HG03097 (cell line): ENCODE data around the gene TPO.

Experiments
- ATAC-seq: cut with Tn5 transposase; IDR thresholded peaks from one replicate; pipeline ENCODE4 v1.9.1; 2021; ENCODE audit not compliant: unreplicated experiment, low FRiP score

The TPO gene

DNA sequence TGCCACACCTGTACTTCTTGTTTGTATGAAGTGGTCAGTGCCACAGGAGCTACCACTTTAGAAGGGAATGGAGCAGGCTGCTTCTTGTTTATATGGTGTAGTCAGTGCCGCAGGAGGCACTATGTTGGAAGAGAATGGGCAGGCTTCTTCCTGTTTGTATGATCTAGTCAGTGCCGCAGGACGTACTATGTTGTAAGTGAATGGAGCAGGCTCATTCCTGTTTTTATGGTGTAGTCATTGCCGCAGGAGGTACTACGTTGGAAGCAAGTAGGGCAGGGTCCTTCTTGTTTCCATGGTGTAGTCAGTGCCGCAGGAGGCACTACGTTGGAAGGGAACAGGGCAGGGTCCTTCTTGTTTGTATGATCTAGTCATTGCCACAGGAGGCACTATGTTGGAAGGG is 27.3 kb downstream of the TPO start:
- ATAC-seq, result no peak

DNA sequence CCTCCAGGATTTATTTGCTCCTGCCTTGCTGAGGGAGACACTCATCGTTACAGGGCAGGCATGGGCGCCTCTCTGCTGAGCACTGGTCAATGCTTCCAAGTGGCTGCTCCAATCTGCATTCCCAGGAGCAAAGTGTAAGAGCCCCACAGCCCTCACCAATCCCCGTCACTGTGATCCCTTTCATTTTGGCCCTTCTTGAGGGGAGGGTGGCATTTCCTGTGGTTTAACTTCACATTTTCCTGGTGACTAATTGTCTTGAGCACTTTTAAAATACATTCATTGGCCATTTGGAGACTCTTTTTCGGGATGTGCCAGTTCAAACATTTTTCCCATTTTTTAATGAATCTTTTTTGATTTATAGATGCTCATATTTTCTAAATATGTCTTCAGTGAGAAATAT is 33.0 kb downstream of the TPO start:
- no peak for ATAC-seq

DNA sequence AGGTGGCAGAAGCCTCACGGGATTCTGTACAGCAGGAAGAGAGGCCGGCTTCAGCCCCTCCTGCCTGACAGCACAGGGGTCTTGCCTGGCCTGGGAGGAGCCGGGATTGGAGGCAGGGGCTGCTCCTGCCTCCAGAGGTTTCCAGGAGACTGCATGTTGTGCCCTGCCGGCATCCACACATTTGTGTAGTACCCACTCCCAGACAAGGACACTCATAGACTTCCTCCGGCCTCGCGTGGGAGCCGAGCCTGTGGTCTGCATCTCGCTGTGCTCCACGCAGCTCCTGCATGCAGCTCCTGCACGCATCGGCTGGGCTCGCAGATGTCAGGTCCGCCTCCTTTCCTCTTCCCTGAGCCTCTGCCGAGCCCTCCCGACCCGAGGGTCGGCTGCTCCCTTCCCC is 34.7 kb downstream of the TPO start:
- no peak for ATAC-seq

DNA sequence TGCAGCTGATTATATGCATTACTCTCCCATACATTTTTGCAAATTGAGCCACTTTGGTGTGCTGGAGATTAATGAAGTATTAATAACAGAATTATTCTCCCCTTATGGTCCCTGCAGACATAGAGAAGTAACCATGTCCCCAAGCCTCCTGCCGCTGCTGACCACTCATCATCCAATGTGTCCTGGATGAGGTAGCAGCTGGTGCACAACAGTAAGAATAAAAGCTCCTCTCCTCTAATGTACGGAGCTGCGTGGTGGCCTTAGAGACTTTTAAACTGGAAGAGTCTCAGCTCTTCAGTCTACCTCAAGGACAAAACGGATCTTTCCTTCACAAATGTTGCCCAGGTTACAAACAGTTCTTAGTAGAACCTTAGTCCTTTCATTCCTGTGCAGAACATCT is 37.7 kb downstream of the TPO start:
- ATAC-seq, result no peak

DNA sequence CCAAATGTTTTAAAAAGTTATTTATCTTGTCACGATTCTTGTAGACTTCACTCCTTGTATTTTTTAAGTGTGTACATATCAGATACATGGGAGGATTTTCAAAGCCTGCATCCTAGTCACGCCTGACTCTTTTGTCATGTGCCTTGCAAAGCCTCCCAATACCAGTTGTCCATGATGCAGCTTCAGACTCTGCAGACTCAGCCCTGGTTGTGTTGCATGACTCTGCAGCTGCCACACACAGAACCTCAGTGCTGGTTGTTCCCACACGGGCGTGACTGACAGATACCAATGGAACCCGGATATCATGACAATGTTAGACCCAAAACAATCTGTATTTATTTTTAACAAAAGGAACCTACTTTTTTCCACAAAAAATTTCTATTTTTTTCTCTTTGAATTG is 38.2 kb downstream of the TPO start:
- ATAC-seq, result no peak

DNA sequence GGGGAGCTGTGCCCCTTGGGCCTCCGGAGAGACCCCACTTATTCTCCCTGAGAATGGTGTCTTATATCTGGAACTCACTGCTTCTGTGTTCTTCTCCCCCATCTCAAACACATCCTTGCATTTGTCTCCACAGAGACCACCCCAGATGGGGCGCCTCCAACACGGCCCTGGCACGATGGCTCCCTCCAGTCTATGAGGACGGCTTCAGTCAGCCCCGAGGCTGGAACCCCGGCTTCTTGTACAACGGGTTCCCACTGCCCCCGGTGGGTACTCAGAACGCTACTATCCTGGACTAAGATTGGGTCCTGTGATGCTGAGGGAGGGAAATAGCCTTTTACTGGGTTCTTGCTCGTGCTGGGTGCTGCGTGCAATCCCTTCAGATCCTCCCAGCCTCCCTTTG is 40.3 kb downstream of the TPO start:
- ATAC-seq, result no peak

DNA sequence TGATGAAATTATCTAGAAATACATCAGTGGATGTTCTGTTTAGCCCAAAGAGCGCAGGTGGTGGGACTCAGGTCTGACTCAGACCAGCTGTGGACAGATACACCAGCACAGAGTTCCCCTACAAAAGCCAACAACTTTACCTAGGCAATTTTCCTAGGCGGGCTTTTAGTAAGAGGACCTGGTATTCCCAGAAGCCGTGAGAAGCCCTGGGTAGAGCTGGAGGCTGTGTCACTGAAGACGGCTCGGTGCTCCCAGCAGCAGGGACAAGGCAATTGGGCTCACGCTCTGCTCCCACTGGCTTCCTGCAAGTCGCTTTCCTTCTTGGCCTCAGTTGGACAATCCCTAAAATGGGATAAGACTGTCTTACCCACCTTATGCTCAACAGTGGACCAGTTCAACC is 41.1 kb downstream of the TPO start:
- no peak for ATAC-seq

DNA sequence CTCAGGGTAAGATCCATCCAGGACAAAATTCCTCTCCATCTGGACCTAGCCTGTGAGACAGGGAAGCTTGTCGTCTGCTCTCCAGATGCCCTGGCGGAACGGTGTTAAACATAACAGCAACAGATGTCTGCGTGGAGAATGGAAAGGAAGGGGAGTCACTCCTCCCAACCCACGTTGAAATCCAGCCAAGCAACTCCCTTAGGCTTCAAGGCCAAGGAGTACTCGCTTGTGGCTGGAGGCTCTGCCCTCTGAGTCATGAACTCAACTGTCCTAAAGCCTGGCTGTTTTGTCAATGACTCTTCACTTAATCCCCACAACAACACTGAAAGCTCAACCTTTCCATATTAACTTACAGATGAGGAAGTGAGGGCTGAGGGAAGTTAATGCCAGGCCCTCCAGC is 42.2 kb downstream of the TPO start:
- ATAC-seq, result no peak

DNA sequence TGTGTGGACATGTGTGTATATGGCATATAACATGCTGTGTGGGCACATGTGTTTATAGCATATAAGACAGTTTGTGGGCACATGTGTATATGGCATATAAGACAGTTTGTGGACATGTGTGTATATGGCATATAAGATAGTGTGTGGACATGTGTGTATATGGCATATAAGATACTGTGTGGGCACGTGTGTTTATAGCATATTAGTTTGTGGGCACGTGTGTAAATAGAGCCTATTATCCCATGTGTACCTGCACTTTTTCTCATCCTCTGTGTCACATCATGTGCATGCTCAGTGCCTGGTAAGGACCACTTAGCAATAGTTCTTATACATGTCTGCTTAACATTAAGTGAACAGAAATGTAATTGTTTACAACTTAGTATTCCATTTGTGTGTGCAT is 45.2 kb downstream of the TPO start:
- ATAC-seq, result no peak

DNA sequence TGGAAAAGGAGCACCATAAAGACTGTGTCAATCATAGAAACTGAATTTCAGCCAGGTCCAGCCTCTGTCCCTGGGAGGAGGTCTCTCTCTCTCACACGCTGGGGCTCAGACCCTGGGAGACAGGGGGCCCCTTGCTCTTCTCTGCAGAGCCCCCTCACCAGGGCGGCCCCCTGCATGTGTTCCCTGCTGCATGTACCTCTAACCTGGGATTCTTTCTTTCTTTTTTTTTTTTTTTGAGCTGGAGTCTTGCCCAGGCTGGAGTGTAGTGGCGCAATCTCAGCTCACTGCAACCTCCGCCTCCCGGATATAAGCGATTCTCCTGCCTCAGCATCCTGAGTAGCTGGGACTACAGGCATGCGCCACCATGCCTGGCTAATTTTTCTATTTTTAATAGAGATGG is 46.5 kb downstream of the TPO start:
- no peak for ATAC-seq

DNA sequence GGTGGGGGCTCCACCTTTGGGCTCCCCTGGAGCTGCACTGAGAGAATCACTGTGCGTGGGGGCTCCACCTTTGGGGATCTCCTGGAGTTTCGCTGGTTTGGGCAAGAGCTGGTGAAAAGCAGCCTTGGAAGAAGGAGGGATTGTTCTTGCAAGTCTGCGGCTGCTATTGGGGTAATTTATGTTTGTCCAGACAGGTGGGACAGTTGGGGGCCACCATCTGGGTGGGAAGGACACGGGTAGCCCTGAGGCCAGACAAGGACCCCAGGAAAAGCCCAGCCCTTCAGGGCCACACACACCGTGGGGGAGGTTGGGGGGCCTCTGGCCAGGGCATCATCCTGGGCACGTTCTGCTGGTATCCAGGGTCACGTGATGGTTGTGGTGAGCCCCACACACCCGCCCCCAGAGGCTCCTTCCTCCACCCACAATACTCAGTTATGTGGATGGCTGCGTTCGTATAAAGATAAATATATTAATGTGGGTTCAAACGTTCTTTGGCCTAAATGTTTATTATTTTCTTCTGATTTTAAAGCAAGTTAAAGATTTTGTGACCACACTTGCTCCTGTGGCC is 47.7 kb downstream of the TPO start:
- no peak for ATAC-seq

DNA sequence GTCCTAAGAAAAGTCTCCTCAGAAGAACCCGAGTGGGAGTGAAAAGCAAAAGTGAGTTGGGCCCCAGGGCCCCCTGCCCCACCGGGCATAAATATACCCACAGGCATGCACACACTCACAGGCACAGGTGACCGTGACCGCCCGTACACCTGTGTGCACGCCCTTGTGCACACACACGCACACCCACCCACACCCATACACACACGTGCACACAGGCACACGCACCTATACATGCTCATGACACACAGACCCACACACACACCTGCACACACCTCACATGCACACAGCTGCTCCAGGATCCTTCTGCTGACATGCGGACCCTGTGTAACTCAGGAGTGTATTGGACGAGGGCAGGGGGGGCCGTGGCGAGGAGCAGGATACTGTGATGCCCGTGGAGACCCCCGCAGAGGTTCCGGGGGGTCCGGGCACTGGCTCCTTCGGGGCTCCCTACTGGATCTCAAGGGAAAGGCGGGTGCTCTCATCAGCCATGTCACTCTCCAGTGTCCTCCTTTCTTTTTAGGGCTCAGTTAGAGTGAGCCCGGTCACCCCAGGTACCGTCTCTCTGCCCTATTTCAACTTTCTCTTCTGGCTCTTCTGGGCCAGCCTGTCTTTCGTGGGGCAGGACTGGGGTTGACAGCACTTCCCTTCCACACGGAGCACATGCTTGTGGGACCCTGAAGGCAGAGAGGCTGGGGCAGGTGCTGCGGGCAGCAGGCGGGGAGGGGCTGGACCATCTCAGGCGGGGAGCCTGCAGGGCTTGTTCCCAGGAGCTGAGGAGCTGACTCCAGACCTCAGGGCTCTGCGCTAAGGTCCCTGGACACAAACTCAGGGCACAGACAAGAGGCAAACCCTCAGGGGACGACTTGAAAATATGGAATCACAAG is 48.5 kb downstream of the TPO start:
- no peak for ATAC-seq

DNA sequence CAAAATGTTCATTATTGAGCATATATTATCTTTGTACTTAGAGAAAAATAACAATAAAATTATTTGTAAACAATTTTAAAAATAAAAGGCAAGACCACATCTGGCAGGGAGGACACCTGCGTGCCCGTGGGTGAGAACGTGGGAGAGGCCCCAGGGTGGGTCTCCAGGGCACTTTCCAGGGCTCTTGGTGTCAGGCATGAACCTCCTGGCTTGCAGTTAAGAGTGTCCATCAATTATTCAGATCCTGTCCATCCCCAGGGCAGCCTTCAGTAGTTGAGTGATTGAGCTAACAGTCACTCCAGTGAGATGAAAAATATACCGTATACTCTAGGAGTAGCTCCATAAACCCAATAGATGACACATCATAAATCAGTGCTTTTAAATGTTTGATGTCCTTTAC is 49.7 kb downstream of the TPO start:
- no peak for ATAC-seq

DNA sequence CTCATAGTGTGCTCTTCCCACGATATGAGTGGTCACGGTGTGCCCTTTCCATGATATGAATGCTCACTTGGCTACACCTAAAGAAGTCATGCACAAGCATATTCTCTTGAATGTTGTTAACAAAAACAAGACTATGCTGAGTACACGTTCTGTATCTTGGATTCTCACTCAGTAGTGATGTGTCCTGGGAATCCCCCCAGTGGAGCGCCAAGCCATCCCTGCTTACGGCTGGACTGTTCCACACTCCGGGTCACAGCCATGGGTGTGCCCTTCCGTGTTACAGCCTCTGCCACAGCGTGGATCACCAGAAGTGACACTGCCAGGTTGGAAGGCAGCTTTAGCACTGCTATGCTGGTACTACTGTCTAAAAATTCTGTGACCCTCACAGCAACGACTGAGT is 59.1 kb downstream of the TPO start:
- ATAC-seq, result no peak

DNA sequence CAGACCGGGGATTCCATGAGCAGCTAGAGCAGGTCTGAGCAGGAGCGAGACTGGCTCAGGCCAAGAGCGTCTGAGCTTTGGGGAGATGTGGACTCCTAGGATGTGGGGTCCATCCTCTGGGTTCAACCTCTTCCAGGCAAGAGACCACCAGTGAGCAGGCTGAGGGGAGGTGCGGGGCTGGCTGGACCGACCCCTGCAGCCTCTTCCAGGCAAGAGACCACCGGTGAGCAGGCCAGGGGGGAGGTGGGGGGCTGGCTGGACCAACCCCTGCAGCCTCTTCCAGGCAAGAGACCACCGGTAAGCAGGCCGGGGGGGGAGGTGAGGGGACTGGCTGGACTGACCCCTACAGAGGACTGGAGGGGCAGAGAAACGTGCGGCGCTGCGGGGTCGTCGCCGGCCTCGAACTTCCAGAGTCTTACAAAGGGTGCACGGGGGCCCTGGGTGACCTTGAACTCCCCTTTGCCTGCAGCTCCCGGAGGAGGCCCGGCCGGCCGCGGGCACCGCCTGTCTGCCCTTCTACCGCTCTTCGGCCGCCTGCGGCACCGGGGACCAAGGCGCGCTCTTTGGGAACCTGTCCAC is 63.4 kb downstream of the TPO start:
- ATAC-seq, result no peak

DNA sequence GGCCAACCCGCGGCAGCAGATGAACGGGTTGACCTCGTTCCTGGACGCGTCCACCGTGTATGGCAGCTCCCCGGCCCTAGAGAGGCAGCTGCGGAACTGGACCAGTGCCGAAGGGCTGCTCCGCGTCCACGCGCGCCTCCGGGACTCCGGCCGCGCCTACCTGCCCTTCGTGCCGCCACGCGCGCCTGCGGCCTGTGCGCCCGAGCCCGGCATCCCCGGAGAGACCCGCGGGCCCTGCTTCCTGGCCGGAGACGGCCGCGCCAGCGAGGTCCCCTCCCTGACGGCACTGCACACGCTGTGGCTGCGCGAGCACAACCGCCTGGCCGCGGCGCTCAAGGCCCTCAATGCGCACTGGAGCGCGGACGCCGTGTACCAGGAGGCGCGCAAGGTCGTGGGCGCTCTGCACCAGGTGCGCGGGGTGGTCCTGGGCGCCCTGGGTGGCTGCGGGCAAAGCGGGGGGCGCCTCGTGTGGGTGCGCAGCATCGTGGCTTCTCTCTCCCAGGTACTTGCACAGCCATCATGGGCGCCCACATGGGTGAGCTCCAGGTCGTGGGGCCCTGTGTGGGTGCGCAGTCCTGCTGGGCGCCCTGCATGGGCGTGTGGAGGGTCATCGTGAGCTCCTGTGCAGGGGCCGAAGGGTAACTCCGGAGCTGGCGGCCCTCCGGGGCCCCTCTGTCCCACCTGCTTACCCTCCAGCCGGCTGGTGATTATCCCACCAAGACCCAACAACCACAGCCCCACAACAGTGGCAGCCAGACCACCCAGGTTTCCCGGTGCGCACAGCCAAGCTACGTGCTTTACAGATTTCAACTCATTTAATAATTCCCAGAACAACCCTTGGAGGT is 64.2 kb downstream of the TPO start:
- ATAC-seq, result no peak

DNA sequence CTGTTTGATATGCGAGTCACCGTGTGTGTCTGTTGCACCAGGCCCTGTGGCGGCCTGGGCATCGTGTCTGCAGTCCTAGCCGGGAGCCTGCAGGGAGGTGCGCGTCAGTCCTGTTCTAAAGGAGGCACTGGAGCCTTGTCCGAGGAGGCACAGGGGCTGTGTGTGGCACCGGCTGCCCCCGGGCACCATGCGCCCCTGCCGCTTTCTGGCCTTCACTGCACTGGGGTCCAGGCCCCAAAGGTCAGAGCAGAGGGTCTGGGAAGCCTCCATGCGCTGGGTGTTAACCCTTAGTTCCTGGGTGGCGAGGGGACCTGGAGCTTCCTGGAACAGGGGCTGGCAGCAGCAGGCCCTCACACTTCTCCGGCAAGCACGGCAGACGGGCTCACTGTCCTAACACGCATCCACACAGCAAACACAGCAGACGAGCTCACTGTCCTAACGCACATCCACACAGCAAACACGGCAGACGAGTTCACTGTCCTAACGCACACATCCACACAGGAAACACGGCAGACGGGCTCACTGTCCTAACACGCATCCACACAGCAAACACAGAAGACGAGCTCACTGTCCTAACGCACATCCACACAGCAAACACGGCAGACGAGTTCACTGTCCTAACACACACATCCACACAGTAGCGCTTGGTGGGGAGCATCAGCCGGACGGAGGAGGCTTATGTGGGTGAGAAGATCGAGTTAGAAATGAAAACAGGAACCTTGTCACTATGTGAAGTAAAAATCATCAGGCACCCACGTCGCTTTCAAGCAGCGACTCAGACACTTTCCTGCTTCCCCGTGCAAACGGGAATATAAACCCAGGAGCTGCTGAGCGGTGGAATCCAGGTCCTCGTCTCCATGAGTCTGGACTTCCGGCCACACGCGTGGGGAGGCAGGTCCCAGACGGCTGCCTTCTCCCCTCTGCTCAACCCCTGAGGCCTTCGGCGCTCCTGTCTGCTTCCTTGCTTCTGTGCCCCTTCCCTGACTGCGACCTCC is 65.3 kb downstream of the TPO start:
- no peak for ATAC-seq

DNA sequence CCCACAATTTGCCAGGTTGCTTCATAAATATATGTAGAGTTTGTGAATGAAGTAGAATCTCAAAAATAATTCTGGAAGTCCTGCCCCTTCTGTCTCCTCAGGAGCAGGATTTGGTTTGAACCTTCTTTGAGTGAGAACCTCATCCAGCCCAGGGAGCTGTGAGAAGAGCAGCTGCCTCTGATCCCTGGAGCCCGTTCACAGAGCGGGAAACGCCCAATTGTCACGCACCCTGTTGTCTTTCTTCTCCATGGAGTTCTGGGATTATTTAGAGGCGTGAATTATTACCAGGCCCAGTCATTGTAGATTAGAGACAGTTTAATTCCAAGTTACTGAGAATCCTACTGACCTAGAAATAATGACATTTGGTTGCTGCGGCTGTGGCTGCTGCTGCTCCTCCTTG is 66.1 kb downstream of the TPO start:
- no peak for ATAC-seq

DNA sequence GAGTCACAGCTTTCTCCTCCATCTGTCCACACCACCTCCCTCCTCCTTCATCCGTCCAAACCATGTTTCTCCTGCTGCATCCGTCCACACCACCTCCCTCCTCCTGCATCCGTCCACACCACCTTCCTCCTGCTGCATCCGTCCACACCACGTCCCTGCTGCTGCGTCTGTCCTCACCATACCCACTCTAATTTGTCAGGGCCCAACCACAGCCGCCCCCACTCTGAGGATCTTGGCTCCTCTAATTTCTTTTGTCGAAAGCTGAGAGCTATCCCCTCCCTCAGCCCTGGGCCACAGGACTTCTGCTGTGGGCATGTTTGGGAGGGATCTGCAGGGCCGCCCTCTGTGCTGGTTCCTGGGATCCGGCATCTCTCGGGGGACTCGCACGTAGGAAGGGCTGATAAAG is 67.4 kb downstream of the TPO start:
- no peak for ATAC-seq
